ENCODE results near the gene RPS25. TPM values are rescaled to one million over a fixed set of nuclear protein-coding genes. Genes with fewer than 3 reads are reported as not detected.

The RPS25 gene
- total and polyA plus RNA-seq, 9 of the 15 experiments (the other 6 are each of a cell fraction or from before 2014, with no cell fraction given), result 1,553 to 5,486 (median 2,471) TPM

DNA sequence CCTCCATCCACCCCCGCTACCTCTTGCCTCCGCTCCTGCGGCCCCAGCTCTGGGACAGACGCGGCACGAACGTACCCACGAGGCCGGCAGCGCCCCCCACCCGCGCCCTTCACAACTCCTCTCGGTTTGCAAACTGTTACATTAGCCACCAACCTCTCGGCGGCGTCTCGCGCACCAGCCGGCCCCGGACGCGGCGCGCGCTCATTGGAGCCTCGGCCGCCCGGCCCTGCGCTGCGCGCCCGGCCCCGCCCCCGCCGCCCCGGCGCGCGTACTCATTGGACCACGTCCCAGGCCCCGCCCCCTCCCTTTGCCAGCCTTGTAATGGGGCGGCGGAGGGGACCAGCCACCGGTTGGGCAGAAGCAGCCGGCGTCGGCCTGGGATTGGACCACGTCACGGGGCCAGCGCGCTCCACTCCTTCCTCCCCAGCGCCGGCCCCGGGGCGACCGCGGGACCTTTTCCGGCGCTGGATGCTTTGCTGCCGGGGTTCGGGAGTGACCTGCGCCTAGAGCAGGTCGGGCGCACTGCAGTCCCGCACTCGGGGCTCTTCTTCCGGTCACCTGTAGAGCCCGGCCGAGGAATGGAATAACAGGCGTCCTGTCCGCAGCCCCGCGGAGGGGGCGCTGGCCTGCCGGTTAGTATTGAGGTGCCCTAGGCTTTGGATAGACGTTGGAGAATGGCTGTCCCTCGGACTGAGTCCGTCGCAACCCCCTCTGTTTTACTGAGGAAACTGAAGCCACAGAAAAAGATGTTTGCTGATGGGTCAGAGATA, 39.0 kb upstream of the RPS25 start, which contains the start of gene HYOU1 (continued):
- TF ChIP-seq MXD1 (CRISPR knock-in tag; IDR thresholded peaks at IDR 0.05; ENCODE audit: borderline replicate concordance, poor library complexity, severe bottlenecking) (peak; percentile 59), POLR2G (IDR thresholded peaks at IDR 0.05; ENCODE audit: low read depth, low read length) (peak; percentile 99), HNRNPLL (IDR thresholded peaks at IDR 0.05; ENCODE audit: low read depth, low read length, poor library complexity, severe bottlenecking) (peak; percentile 60), RBBP5 (IDR thresholded peaks at IDR 0.05; ENCODE audit: borderline replicate concordance, insufficient read depth, low read length, poor library complexity, severe bottlenecking) (peak; percentile 83), PHTF2 (CRISPR knock-in tag; IDR thresholded peaks at IDR 0.05) (no peak), NBN (IDR thresholded peaks at IDR 0.05; ENCODE audit: low read depth) (peak; percentile 78), ZFX (CRISPR knock-in tag; IDR thresholded peaks at IDR 0.05) (peak; percentile 87), SMARCE1 (IDR thresholded peaks at IDR 0.05) (peak; percentile 29; the same call in 1 of the 2 replicates), PHF20 (IDR thresholded peaks at IDR 0.05; ENCODE audit: partially characterized antibody) (peak; percentile 25), KDM1A (IDR thresholded peaks at IDR 0.05) (peak; percentile 70 to 79; a peak in 2 of 4 replicates), KAT2B (IDR thresholded peaks at IDR 0.05; ENCODE audit: low read depth, low read length) (no peak), HDAC3 (IDR thresholded peaks at IDR 0.05; ENCODE audit: borderline replicate concordance, partially characterized antibody) (peak; percentile 37)
- TF ChIP-seq, protein P1, sequence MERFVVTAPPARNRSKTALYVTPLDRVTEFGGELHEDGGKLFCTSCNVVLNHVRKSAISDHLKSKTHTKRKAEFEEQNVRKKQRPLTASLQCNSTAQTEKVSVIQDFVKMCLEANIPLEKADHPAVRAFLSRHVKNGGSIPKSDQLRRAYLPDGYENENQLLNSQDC (CRISPR knock-in tag; IDR thresholded peaks at IDR 0.05), result peak; percentile 64; the same call in 1 of the 2 replicates
- TF ChIP-seq, protein P2, sequence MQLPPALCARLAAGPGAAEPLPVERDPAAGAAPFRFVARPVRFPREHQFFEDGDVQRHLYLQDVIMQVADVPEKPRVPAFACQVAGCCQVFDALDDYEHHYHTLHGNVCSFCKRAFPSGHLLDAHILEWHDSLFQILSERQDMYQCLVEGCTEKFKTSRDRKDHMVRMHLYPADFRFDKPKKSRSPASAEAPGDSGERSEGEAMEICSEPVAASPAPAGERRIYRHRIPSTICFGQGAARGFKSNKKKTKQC (CRISPR knock-in tag; IDR thresholded peaks at IDR 0.05), result peak; percentile 62; the same call in 1 of the 2 replicates
- TF ChIP-seq, protein P3, sequence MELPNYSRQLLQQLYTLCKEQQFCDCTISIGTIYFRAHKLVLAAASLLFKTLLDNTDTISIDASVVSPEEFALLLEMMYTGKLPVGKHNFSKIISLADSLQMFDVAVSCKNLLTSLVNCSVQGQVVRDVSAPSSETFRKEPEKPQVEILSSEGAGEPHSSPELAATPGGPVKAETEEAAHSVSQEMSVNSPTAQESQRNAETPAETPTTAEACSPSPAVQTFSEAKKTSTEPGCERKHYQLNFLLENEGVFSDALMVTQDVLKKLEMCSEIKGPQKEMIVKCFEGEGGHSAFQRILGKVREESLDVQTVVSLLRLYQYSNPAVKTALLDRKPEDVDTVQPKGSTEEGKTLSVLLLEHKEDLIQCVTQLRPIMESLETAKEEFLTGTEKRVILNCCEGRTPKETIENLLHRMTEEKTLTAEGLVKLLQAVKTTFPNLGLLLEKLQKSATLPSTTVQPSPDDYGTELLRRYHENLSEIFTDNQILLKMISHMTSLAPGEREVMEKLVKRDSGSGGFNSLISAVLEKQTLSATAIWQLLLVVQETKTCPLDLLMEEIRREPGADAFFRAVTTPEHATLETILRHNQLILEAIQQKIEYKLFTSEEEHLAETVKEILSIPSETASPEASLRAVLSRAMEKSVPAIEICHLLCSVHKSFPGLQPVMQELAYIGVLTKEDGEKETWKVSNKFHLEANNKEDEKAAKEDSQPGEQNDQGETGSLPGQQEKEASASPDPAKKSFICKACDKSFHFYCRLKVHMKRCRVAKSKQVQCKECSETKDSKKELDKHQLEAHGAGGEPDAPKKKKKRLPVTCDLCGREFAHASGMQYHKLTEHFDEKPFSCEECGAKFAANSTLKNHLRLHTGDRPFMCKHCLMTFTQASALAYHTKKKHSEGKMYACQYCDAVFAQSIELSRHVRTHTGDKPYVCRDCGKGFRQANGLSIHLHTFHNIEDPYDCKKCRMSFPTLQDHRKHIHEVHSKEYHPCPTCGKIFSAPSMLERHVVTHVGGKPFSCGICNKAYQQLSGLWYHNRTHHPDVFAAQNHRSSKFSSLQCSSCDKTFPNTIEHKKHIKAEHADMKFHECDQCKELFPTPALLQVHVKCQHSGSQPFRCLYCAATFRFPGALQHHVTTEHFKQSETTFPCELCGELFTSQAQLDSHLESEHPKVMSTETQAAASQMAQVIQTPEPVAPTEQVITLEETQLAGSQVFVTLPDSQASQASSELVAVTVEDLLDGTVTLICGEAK (IDR thresholded peaks at IDR 0.05), result peak; percentile 86
- TF ChIP-seq, protein P3 (CRISPR knock-in tag; IDR thresholded peaks at IDR 0.05), result no peak

All from K562 (cell line).